H9 (cell line): ENCODE data around the gene TENT5A. TPM values are rescaled to one million over a fixed set of nuclear protein-coding genes. Genes with fewer than 3 reads are reported as not detected.

Experiments used
- DNase-seq: peaks from one replicate; pipeline ENCODE4 v3.0.0-alpha.2; 2017
- H2AFZ ChIP-seq: one replicate; pipeline ENCODE4 v1.6.1; 2013; ENCODE audit warnings: mild to moderate bottlenecking, low read length, control low read depth, moderate library complexity
- H2AK5ac ChIP-seq: 2 replicates; pipeline ENCODE4 v1.6.1; 2013; ENCODE audit warnings: low read length, control low read depth, mixed read lengths; ENCODE audit not compliant: insufficient read length
- H2BK120ac ChIP-seq: one replicate; pipeline ENCODE4 v1.6.1; 2013; ENCODE audit warnings: low read depth, mild to moderate bottlenecking, low read length, control low read depth, inconsistent platforms; ENCODE audit not compliant: poor library complexity, severe bottlenecking
- H2BK12ac ChIP-seq: 2 replicates; pipeline ENCODE4 v1.6.1; 2013; ENCODE audit warnings: low read length, control low read depth, mixed read lengths, low read depth; ENCODE audit not compliant: insufficient read length
- H2BK15ac ChIP-seq: 2 replicates; pipeline ENCODE4 v1.6.1; 2013; ENCODE audit warnings: low read depth, low read length, control low read depth
- H2BK20ac ChIP-seq: one replicate; pipeline ENCODE4 v1.6.1; 2013; ENCODE audit warnings: low read depth, mild to moderate bottlenecking, low read length, control low read depth, inconsistent platforms; ENCODE audit not compliant: poor library complexity, severe bottlenecking
- H2BK5ac ChIP-seq: 2 replicates; pipeline ENCODE4 v1.6.1; 2013; ENCODE audit warnings: low read length, control low read depth, mixed read lengths; ENCODE audit not compliant: insufficient read length
- H3K14ac ChIP-seq: 2 replicates; pipeline ENCODE4 v1.6.1; 2013; ENCODE audit warnings: low read length, control low read depth; ENCODE audit not compliant: insufficient read depth
- H3K18ac ChIP-seq: 2 replicates; pipeline ENCODE4 v1.6.1; 2013; ENCODE audit warnings: low read depth, mild to moderate bottlenecking, mixed read lengths, low read length, control low read depth; ENCODE audit not compliant: insufficient read length
- H3K23ac ChIP-seq: 2 replicates; pipeline ENCODE4 v1.6.1; 2013; ENCODE audit warnings: low read length, control low read depth, mixed read lengths, low read depth; ENCODE audit not compliant: insufficient read length
- H3K23me2 ChIP-seq: 2 replicates; pipeline ENCODE4 v1.6.1; 2013; ENCODE audit warnings: low read depth, mild to moderate bottlenecking, mixed read lengths, low read length, control low read depth; ENCODE audit not compliant: insufficient read length, poor library complexity, severe bottlenecking
- H3K27ac ChIP-seq: 2 replicates; pipeline ENCODE4 v1.5.1; 2013; ENCODE audit warnings: low read length, control low read depth, mixed read lengths, low read depth; ENCODE audit not compliant: insufficient read length
- H3K27me3 ChIP-seq: 2 replicates; pipeline ENCODE4 v1.6.1; 2013; ENCODE audit warnings: low read length, control low read depth, inconsistent platforms; ENCODE audit not compliant: insufficient read depth
- H3K4ac ChIP-seq: 2 replicates; pipeline ENCODE4 v1.6.1; 2013; ENCODE audit warnings: low read depth, mild to moderate bottlenecking, control low read depth, inconsistent platforms, low read length, moderate library complexity
- H3K4me1 ChIP-seq: 2 replicates; pipeline ENCODE4 v1.6.1; 2013; ENCODE audit warnings: low read length, control low read depth, inconsistent platforms; ENCODE audit not compliant: insufficient read depth
- H3K4me2 ChIP-seq: 2 replicates; pipeline ENCODE4 v1.6.1; 2013; ENCODE audit warnings: low read length, control low read depth, mixed read lengths; ENCODE audit not compliant: insufficient read length, insufficient read depth
- H3K56ac ChIP-seq: 2 replicates; pipeline ENCODE4 v1.6.1; 2013; ENCODE audit warnings: low read depth, mild to moderate bottlenecking, mixed read lengths, low read length, control low read depth; ENCODE audit not compliant: insufficient read length
- H3K79me1 ChIP-seq: 2 replicates; pipeline ENCODE4 v1.6.1; 2013; ENCODE audit warnings: low read depth, mild to moderate bottlenecking, moderate library complexity, low read length, control low read depth, inconsistent platforms; ENCODE audit not compliant: insufficient read depth, poor library complexity, severe bottlenecking
- H3K79me2 ChIP-seq: 2 replicates; pipeline ENCODE4 v1.6.1; 2013; ENCODE audit warnings: low read length, control low read depth, inconsistent platforms; ENCODE audit not compliant: insufficient read depth
- H3K9ac ChIP-seq: 2 replicates; pipeline ENCODE4 v1.6.1; 2013; ENCODE audit warnings: low read length, control low read depth, mixed read lengths; ENCODE audit not compliant: insufficient read length; ENCODE audit errors: extremely low read depth
- H3K9me3 ChIP-seq: one replicate; pipeline ENCODE4 v1.6.1; 2013; ENCODE audit warnings: low read depth, low read length, inconsistent platforms; ENCODE audit not compliant: control insufficient read depth
- H3T11ph ChIP-seq: one replicate; pipeline ENCODE4 v1.6.1; 2013; ENCODE audit warnings: mild to moderate bottlenecking, low read length, control low read depth, inconsistent platforms
- H4K20me1 ChIP-seq: one replicate; pipeline ENCODE4 v1.6.1; 2013; ENCODE audit not compliant: control insufficient read depth, insufficient read length, insufficient read depth
- H4K5ac ChIP-seq: 2 replicates; pipeline ENCODE4 v1.6.1; 2013; ENCODE audit warnings: low read depth, mild to moderate bottlenecking, mixed read lengths, low read length, control low read depth; ENCODE audit not compliant: insufficient read length
- H4K8ac ChIP-seq: replicated peaks from 2 replicates; pipeline ENCODE4 v1.6.1; 2013; ENCODE audit warnings: low read length, control low read depth, mixed read lengths, low read depth; ENCODE audit not compliant: insufficient read length
- H4K91ac ChIP-seq: 2 replicates; pipeline ENCODE4 v1.6.1; 2013; ENCODE audit warnings: low read depth, mild to moderate bottlenecking, moderate library complexity, mixed read lengths, low read length, control low read depth; ENCODE audit not compliant: insufficient read length
- H3K27ac Mint-ChIP-seq, 3 experiments: 2 replicates in 2 of 3; 3 replicates in 1 of 3; pipeline ENCODE4 v1.8.0; 2020 to 2021; ENCODE audit warnings: mixed read lengths in 3 of 3, mild to moderate bottlenecking in 1 of 3, moderate library complexity in 1 of 3
- H3K27me3 Mint-ChIP-seq: 2 replicates; pipeline ENCODE4 v1.8.0; 2021; ENCODE audit warnings: low read depth, mild to moderate bottlenecking, moderate library complexity, mixed read lengths
- H3K36me3 Mint-ChIP-seq, 3 experiments: 2 replicates in 2 of 3; 3 replicates in 1 of 3; pipeline ENCODE4 v1.8.0; 2020 to 2021; ENCODE audit warnings: low read depth in 3 of 3, mixed read lengths in 3 of 3; ENCODE audit not compliant: insufficient read depth in 1 of 3
- H3K4me1 Mint-ChIP-seq, 2 experiments: 2 replicates each; pipeline ENCODE4 v1.8.0; 2020; ENCODE audit warnings: mixed read lengths in 2 of 2
- H3K4me3 Mint-ChIP-seq, 2 experiments: 2 replicates in 1 of 2; 3 replicates in 1 of 2; pipeline ENCODE4 v1.8.0; 2020 to 2021; ENCODE audit warnings: mild to moderate bottlenecking in 2 of 2, mixed read lengths in 2 of 2, moderate library complexity in 1 of 2
- H3K9me3 Mint-ChIP-seq, 2 experiments: 2 replicates in 1 of 2; 3 replicates in 1 of 2; pipeline ENCODE4 v1.8.0; 2020; ENCODE audit warnings: mild to moderate bottlenecking in 2 of 2, mixed read lengths in 2 of 2, moderate library complexity in 1 of 2
- CTCF ChIP-seq: fragments of 200-600 bp; sonication (generic); conservative IDR thresholded peaks from 3 replicates; pipeline ENCODE4 v1.8.0; 2021; ENCODE audit warnings: antibody characterized with exemption, mild to moderate bottlenecking
- WGBS: extraction: QIAGEN DNeasy Blood & Tissue Kit; methylation state at CpG from one replicate; pipeline ENCODE4 v1.1.7; 2013; ENCODE audit warnings: missing lambda C conversion rate, low lambda C conversion rate, mixed read lengths; ENCODE audit not compliant: insufficient read length; ENCODE audit errors: extremely low coverage; 5-methylcytosine and 5-hydroxymethylcytosine counted together
- total RNA-seq: library from RNA; stranded (reverse); gene quantifications from 2 replicates; pipeline ENCODE4 v1.2.1, GENCODE V29; 2021

Gene TENT5A
- total RNA-seq, 1 experiment from 2014 or later = 1.4 TPM

- no peak overlapping the region for H2BK20ac ChIP-seq
- H2BK5ac ChIP-seq = no peak overlapping the region
- no peak overlapping the region for H4K5ac ChIP-seq
- DNase-seq = no peak
- no peak for TF ChIP-seq CTCF
- no peak overlapping the region for H3K18ac ChIP-seq
- H3K4me2 ChIP-seq = no peak overlapping the region
- no peak overlapping the region for H2BK120ac ChIP-seq
- H3K4ac ChIP-seq = no peak overlapping the region
- H3K14ac ChIP-seq = no peak overlapping the region
- H3K9me3 ChIP-seq = no peaks in the 10 kb centered on the region
- no peaks in the 10 kb centered on the region for H3K27me3 Mint-ChIP-seq
- H4K20me1 ChIP-seq = no peaks in the 10 kb centered on the region
- H3T11ph ChIP-seq = no peak overlapping the region
- H3K9ac ChIP-seq = no peak overlapping the region
- H3K4me1 Mint-ChIP-seq = peaks cover 13 to 23% of the 10 kb centered on the region in 2 experiments
- H3K36me3 Mint-ChIP-seq = no peaks in the 10 kb centered on the region
- H3K23me2 ChIP-seq = no peaks in the 10 kb centered on the region
- H2BK12ac ChIP-seq = no peak overlapping the region
- no peak overlapping the region for H3K56ac ChIP-seq
- H3K4me3 Mint-ChIP-seq = no peak overlapping the region
- H2AK5ac ChIP-seq = no peak overlapping the region
- no CpG with 5 or more reads among the region's 1 CpG for WGBS
- H3K23ac ChIP-seq = no peak overlapping the region
- H3K27ac ChIP-seq = no peak overlapping the region
- H2AFZ ChIP-seq = no peak overlapping the region
- H3K79me1 ChIP-seq = no peaks in the 10 kb centered on the region
- H3K27ac Mint-ChIP-seq = no peak overlapping the region
- H3K4me1 ChIP-seq = no peaks in the 10 kb centered on the region
- H3K79me2 ChIP-seq = no peaks in the 10 kb centered on the region
- no peaks in the 10 kb centered on the region; a peak in 1 of 5 replicates for H3K9me3 Mint-ChIP-seq
- H2BK15ac ChIP-seq = no peak overlapping the region
- H4K8ac ChIP-seq = no peak overlapping the region
- no peaks in the 10 kb centered on the region for H3K27me3 ChIP-seq
- H4K91ac ChIP-seq = no peak overlapping the region
These were observed 18.6 kb upstream of the TENT5A start for GRCh38 chr6:81771097-81771496.
